Fibroblast of skin of right quadriceps (primary cell): ENCODE results near the gene CCN6.
A peak's percentile ranks its signal among the peaks of the same experiment; 100 is the strongest.
"Not testable (repeated sequence)": the region's sequence is repeated elsewhere in the genome, so short reads cannot be mapped to it uniquely, and the experiment has no call there.

Experiments used
- DNase-seq: peaks from one replicate; pipeline ENCODE4 v3.0.0-alpha.2; 2013

CCN6 gene

DNA sequence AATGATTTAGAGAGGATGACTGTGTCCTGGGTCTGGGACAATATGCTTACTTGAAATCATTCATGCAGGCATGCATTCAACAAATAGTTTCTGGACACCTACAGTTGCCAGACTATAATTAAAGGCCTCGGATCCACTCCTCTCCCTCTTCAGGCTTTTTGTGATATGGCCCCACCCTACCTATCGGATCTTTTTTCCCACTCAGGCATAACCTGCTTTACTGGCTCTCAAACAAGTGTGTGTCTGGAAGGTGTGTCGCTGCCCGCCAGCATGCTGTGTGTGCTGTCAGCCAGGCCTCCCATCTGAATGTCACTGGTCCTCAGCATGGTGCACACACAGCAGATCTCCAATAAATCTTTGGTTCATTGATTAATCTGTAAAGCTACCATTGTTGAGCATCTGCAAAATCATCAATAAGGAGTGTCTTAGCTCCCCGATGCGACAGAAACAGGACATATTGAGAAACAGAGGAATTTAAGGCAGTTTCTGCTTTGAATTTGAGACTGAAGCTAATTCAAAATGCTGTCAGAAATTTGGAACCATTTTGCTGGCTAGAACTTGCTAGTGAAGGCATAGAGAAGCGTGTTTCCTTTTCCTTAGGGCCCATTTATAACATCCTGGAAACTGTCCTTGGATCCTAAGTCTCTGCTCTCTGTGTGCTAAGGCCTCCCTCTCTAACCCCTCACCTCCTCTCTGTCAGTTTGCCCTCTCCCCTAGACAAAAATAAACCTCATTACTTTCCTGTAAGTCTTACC, 23.5 kb upstream of the CCN6 start:
- DNase-seq: no peak

DNA sequence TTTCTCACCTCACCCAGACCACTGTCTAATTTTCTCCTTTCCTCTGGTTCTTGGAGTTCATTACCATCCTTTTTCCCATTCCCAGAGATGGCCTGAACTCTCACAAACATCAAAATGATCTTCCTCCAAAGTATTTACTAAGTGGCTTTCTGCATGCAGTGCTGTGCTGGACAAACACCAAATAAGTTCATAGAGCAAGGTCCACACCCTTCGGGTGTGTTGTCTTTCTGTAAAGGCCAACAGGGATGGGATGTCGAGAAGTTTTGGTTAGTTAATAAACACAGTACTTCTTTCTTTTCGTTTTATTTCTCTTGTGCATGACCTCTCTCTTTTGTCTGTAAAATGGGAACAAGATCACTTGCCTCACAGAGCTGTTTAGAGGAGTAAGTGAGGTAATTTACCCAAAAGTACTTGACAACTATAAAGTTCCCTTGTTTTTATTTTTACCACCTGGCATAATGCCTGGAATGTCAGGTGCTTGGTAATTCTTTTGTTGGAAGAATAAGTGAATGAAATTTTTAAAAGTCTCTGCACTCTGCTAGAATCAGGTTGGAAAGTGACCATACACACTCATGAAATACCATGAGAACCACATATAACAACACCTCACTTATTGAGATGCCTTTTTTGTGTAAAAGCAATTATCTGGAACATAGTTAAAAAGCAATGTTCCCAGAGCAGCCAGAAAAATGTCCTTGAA, 22.8 kb upstream of the CCN6 start:
- no peak for DNase-seq

DNA sequence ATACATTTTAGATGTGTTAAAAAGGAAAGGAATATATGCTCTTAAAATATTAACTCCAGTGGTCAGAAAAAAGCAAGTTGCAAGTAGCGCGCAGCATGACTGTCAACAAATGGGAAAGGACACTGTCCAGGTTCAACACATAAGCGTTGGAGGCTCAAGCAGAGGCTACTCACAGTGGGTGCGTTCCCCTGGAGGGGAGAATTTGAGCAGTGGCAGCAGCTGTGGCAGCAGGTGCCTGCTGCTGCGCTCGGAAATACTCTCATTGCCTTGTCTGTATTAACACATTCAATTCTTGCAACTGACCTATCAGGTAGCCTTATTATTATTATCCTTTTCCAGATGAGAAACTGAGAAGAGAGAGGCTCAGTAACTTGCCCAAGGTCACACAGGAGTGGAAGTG, 21.9 kb upstream of the CCN6 start:
- DNase-seq: no peak

GRCh38 chr6:112032728-112033127, 21.2 kb upstream of the CCN6 start:
- no peak for DNase-seq

DNA sequence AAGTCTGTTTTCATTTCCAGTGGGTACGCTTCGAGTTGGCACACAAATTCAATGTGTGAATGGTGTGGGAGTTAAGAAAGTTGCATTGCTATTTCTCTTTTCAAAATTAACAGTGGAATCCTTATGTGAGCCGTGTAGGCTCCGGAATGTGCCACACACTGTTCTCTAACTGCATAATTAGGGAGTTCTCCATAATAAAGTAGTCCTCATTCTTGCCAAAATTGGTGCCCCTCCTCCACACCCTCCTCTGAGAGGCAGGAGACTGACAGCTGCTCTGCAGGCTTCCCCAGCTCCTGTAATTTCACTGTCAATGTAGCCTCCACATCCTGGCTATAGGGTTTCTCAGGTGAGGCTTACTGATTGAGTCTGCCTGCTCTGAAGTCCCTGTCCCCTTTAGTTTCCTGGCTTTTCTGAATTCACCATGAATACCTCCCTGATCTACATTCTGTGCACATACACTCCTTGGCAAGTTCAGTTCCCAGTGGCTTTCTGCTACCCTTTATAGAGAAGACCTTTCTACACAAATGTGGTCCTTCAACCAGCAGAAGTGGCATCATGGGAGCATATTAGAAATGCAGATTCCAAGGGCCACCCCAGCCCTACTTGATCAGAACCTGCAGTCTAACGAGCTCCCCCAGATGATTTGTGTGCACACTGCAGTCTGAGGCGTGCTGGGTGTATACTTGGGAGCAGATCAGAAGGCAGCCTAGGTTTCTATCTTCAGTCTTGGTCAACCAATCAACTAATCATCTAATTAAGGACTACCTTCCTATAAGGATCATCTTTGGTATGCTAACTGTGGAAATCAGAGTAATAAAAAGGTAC, 19.9 kb upstream of the CCN6 start:
- DNase-seq: no peak

DNA sequence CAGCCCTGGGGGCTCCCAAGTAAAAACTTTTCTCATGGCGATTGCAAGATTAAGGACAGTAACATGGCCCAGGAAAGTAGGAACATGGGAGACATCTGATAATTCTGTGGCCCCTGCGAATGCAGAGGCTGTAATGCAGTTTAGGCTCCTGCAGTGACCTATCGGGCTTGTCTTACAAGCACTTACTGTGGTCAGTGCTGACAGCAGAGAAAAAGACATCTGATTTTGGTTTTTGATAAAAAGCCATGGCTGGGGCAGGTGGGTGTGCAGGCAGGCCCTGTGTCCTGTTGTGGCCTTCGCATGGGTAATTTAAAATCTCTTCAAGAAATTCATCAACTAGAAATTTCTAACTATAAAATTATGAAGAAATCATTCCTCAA, 19.3 kb upstream of the CCN6 start:
- no peak for DNase-seq

DNA sequence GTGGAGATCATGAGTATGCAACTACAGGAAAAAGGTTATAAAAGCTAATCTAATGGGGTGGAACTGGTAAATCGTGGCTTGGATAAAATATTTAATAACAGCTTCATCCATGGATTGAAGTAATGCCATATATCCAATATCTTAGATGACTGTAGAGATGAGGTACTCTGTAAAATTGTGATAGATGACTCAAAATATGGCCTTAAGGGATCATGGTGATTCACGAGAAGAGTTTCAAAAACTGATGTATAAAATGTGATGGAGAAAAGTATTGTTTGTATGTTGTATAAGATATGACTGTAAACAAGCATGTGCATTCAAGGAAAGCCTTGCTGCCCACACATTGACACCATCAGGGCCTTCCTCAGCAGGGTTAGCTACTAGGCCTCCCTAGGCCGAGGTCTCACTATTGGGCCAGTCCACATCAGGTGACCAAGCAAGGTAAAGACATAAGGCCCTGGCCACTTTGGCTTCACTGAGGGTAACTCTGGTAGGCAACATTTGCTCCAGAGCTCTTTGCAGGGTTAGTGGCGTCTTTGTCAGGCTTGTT, 17.7 kb upstream of the CCN6 start:
- no peak for DNase-seq

GRCh38 chr6:112037783-112038216, 16.1 kb upstream of the CCN6 start:
- DNase-seq: peak; percentile 93

DNA sequence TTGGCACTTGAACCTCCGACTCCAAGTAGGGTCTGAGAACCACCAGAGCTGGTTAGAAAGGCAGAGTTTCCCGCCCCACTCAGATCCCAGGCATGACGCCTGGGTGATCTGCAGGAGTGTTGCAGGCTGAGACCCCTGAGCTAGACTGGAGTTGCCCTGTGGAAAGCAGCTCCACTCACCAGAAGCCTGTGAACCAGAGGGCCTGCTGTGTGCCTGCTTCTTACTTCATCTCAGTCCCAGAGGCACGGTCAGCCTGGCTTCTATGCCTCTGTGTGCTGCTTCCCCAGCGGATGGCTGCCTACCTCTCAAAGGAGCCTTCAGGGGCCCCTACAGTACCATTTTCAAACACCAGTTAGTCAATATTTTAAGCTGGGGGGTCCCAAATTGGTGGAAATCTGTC, 15.6 kb upstream of the CCN6 start:
- no peak for DNase-seq

- DNase-seq: no peak
These were observed 15.0 kb upstream of the CCN6 start for GRCh38 chr6:112038756-112039430.

DNA sequence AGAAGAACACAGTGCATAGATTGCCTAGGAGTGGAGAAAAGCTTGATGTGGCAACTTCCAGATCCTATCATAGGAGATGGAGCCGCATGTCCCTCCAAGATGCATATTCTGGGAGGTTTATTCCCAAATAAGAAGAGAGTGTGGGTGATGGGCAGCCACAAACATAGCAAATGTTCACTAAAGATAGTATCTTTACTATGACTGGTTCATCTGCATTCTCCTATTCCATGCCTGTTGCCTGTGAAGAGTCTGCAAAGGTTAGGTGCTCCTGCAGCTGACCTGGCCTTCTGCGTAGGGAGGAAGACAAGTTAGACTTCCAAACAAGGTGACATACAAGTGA, 14.5 kb upstream of the CCN6 start:
- DNase-seq: no peak

DNA sequence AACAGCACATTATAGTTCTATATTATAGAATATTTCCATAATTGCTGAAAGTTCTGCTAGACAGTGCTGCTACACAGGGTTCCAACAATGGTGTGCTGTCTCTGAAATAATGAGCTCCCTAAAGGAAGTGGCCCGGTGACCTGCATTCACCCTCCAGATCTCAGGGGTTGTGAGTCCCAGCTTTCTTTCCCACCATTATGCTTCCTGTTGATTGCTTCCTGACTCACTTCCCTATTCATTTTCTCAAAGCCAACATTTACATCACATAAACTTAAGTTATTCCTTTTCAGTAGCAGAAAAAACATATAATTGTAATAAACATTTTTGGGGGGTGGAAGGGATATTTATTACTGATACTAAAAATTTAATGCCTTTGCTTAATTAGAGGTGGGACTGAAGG, 12.9 kb upstream of the CCN6 start:
- DNase-seq: no peak

- DNase-seq: no peak
These were observed 12.4 kb upstream of the CCN6 start for GRCh38 chr6:112041535-112041934.

DNA sequence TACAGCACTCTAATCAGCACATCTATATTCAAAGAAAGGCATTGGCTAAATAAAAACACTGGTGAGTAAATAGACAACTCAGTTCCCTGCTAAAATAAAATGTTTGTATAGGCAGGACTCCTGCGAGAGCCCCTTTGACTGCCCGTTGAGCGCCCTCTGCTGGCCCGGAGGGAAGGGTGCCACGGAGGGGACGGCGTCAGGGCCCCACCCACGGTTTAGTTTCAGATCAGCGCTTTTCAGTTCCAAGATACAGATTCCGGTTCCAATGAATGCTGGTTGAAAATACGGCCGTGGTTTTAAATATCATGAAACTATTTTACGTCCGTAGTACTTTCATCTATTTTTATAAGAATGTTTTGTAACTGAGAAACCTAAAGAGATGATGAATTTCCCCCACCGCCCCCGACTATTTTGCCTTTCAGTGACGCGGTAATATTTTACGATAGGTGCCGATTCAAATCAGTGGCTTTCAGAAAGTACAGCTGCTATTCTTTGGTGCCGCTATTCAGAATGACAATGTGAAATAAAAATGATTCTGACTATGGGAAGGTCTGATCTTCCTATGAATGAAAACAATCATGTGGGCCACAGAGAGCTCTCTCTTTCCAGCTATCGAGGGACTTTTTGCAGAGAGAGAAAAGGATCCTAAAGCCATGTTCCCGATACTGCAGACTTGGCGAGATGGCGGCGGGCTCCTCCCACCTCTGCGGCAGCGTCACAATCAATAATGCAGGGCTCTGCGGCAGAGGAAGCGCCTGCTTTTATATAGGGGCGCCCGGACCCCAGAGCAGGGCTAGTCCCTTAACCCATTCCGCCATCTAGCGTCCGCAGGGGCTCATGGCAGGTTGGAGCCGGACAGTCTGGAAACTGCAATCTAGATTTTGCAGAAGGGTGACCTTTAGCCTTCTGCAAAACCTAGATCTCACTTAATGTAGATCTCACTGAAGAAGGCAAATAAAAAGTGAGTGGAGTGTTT, 10.6 kb upstream of the CCN6 start:
- DNase-seq: peak; percentile 94

DNA sequence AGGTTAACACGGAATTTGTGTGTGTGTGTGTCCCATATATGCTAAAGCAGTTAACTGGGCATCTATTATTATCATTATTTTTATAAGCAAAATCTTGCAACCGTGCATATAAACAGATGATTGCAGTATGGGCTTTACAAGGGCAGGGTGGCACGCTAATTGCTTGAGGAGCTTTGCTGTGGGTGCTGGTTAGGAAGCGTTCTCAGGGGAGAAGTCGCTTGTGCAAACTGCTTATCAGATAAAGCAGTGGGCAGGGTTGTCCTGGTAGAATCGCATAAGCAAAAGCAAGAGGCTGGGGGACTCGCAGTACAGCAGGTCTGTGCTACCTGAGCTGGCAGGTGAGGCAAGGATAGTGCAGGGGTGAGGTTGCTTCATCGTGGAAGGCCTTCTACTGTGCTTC, 9.7 kb upstream of the CCN6 start:
- no peak for DNase-seq

- peak; percentile 98 for DNase-seq
These were observed 9.0 kb upstream of the CCN6 start for GRCh38 chr6:112044856-112045255.

DNA sequence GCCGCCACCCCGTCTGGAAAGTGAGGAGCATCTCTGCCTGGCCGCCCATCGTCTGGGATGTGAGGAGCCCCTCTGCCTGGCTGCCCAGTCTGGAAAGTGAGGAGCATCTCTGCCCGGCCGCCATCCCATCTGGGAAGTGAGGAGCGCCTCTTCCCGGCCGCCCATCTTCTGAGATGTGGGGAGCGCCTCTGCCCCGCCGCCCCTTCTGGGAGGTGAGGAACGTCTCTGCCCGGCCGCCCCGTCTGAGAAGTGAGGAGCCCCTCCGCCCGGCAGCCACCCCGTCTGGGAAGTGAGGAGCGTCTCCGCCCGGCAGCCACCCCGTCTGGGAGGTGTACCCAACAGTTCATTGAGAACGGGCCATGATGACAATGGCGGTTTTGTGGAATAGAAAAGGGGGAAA, 6.4 kb upstream of the CCN6 start:
- DNase-seq: not testable (repeated sequence)

DNA sequence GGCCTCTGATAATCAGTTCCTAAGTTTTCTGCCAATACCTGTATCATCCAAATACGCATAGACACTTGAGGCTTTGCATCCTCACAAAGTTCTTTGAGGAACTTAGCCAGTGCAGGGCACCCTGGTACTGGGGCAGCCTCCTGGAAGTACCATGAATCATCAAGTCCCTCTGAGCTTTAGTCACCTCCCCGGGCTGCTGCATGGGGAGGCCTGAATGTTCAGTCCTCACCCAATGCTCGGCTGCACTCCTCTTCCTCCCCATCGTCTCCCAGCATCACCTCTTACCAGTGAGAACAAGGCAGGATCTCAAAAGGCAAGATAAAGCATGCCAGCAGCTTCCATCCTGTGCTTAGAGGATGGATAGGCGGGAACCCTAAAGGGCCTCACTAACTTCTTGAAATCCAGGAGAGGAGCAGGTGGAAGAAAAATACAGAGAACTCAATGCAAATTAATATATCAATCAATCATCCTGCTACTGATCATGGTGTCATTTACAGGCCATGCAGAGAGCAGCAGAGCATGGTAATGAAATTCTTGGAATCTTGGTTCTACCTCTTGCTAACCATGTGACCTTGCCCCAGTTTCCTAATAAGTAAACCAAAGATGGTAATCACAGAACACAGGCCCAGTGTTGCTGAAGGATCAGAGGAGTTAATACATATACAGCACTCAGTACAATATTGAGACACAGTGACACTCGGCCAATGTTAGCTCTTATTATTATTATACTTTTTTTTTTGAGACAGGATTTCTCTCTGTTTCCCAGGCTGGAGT, 4.7 kb upstream of the CCN6 start:
- DNase-seq: no peak

- DNase-seq: no peak
These were observed 3.9 kb upstream of the CCN6 start for GRCh38 chr6:112049996-112050395.

- no peak for DNase-seq
These were observed 3.5 kb upstream of the CCN6 start for GRCh38 chr6:112050429-112050828.

- DNase-seq: not testable (repeated sequence)
These were observed 2.6 kb upstream of the CCN6 start for GRCh38 chr6:112051251-112051740.
